ENCODE data around the gene NUP205.

The NUP205 gene

DNA sequence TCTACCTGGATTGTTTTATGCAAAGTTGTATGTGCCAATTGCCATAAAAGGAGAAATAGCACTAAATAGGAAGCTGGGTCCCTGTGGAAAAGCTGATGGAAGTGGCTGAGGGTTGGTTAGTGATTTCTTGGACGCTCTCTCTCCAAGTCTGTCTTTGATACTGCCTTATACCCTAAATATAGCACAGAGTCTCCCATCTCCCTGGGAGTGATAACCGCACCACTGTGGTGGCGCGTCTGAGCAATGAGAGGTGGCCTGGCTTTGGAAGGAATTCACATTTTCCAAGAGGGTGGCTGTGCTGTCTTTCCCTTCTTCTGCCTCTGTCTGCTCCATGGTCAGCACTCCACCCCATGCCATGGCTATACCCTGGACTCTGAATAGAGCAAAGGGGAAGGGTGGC is 135.8 kb downstream of the NUP205 start:
- H3K4me1 Mint-ChIP-seq (ENCODE audit: low read depth in 2 of 2) = no peaks in the 10 kb centered on the region
- DNase-seq = no peak
- no peaks in the 10 kb centered on the region for H3K27me3 Mint-ChIP-seq
- ATAC-seq (replicated peaks) = no peak
- no peak overlapping the region for H3K27ac Mint-ChIP-seq
- H3K36me3 Mint-ChIP-seq (ENCODE audit: insufficient read depth) = peaks cover 3% of the 10 kb centered on the region
- H3K4me3 Mint-ChIP-seq = no peak overlapping the region
- H3K9me3 Mint-ChIP-seq = no peaks in the 10 kb centered on the region

DNA sequence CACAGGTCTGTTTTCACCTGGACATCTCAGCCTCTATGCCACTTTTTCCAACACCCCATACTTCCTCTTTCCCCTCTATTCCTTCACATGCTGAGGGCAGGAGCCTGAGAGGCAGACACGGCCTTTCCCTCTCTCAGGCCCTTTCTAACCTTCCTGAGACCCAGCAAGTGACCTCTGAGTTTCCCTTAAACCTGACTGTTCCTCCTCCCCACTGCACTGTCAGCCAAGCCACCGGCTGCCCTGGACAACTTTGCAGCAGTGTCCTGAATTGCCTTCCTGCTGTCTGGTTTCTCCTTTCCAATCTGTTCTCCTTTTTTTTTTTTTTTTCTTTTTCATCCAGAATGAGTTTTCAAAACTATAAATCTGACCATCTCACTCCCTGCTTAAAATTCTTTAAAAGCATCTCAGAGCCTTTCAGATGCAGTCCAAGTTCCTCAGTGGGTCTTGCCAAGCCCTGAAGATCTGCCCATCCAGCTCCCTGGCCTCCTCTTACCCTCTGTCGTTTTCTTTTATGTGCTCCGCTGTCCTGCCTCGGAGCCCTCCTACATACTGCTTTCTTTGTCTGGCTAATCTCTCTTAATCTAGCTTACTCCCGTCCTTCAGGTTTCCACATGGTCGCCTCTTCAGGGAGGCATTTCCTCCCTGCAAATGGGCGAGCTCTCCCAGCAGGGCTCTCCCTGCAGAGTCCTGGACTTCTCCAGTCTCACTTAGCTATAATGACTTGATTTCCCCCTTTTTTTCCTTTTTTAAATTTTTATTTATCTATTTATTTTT is 139.7 kb downstream of the NUP205 start:
- Mint-ChIP-seq H3K27me3 (no peaks in the 10 kb centered on the region), H3K4me1 (ENCODE audit: low read depth in 2 of 2) (no peaks in the 10 kb centered on the region), H3K9me3 (no peaks in the 10 kb centered on the region), H3K27ac (no peak overlapping the region), H3K36me3 (ENCODE audit: insufficient read depth) (peaks cover 3% of the 10 kb centered on the region), H3K4me3 (no peak overlapping the region)
- DNase-seq (no peak), ATAC-seq (replicated peaks) (no peak)
